Epithelial cell of esophagus (primary cell): ENCODE results near the gene SCAF11.

Experiments
- DNase-seq: peaks from one replicate; pipeline ENCODE4 v3.0.0; 2010; ENCODE audit warnings: low read depth
- H3K4me3 ChIP-seq: 2 replicates; pipeline ENCODE4 v1.5.1; 2011; ENCODE audit warnings: mild to moderate bottlenecking, low read length, control low read depth
- CTCF ChIP-seq: IDR thresholded peaks from 2 replicates; pipeline ENCODE4 v1.5.1; 2011; ENCODE audit warnings: low read depth, mild to moderate bottlenecking, low read length, control low read depth, inconsistent platforms; ENCODE audit not compliant: insufficient read depth; ENCODE audit errors: missing control alignments

SCAF11 gene

GRCh38 chr12:45879363-45879895 lies 110.9 kb downstream of the SCAF11 start:
- DNase-seq, result no peak
- TF ChIP-seq CTCF, result no peak

GRCh38 chr12:45878630-45879255 lies 111.6 kb downstream of the SCAF11 start:
- no peak for TF ChIP-seq CTCF
- H3K4me3 ChIP-seq, result no peak overlapping the region
- DNase-seq, result no peak

More at GRCh38 chr12:45879363-45879895, 110.9 kb downstream of the SCAF11 start:
- no peak overlapping the region for H3K4me3 ChIP-seq

- TF ChIP-seq CTCF, result no peak
These were observed 113.3 kb downstream of the SCAF11 start for GRCh38 chr12:45877069-45877468.

GRCh38 chr12:45872446-45872845 lies 117.9 kb downstream of the SCAF11 start:
- no peak for DNase-seq
- no peak for TF ChIP-seq CTCF
- no peak overlapping the region for H3K4me3 ChIP-seq

More at GRCh38 chr12:45877069-45877468, 113.3 kb downstream of the SCAF11 start:
- no peak for DNase-seq
- no peak overlapping the region for H3K4me3 ChIP-seq
